ENCODE measurements around the gene FMNL3.

FMNL3 gene

GRCh38 chr12:49587174-49587908 is 119.9 kb downstream of the FMNL3 start:
- no peak for DNase-seq

All from NCI-H2107 (cell line).